Measurements from ENCODE around the gene FASN. TPM values are rescaled to one million over a fixed set of nuclear protein-coding genes. Genes with fewer than 3 reads are reported as not detected.

Gene FASN
- total and polyA plus RNA-seq, 2 of the 13 experiments (the other 11 are each of a cell fraction or from before 2014, with no cell fraction given): 51.7 to 101 TPM

- TF ChIP-seq TARDBP (CRISPR knock-in tag; IDR thresholded peaks at IDR 0.05): peak; percentile 94
- TF ChIP-seq, protein P1, sequence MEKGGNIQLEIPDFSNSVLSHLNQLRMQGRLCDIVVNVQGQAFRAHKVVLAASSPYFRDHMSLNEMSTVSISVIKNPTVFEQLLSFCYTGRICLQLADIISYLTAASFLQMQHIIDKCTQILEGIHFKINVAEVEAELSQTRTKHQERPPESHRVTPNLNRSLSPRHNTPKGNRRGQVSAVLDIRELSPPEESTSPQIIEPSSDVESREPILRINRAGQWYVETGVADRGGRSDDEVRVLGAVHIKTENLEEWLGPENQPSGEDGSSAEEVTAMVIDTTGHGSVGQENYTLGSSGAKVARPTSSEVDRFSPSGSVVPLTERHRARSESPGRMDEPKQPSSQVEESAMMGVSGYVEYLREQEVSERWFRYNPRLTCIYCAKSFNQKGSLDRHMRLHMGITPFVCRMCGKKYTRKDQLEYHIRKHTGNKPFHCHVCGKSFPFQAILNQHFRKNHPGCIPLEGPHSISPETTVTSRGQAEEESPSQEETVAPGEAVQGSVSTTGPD (CRISPR knock-in tag; IDR thresholded peaks at IDR 0.05): no peak
- 0 out of 2 replicates have a peak, but pooled peaks have one; percentile 25 for TF ChIP-seq EEA1 (CRISPR knock-in tag; IDR thresholded peaks at IDR 0.05; ENCODE audit: borderline replicate concordance)
- TF ChIP-seq ZNF629 (CRISPR knock-in tag; conservative IDR thresholded peaks at IDR 0.05): 0 out of 2 replicates have a peak, but pooled peaks have one; percentile 20
- TF ChIP-seq RELA (CRISPR knock-in tag; IDR thresholded peaks at IDR 0.05): no peak; the same call in 1 of the 2 replicates
- peak; percentile 47; the same call in 1 of the 2 replicates for TF ChIP-seq ZNF121 (CRISPR knock-in tag; IDR thresholded peaks at IDR 0.05)
- TF ChIP-seq ZNF382 (CRISPR knock-in tag; IDR thresholded peaks at IDR 0.05; ENCODE audit: borderline replicate concordance): no peak
- peak; percentile 67 for TF ChIP-seq MIXL1 (CRISPR knock-in tag; IDR thresholded peaks at IDR 0.05)
- no peak; the same call in 1 of the 2 replicates for TF ChIP-seq ZNF383 (CRISPR knock-in tag; IDR thresholded peaks at IDR 0.05; ENCODE audit: borderline replicate concordance)
- TF ChIP-seq KLF12 (CRISPR knock-in tag; IDR thresholded peaks at IDR 0.05; ENCODE audit: borderline replicate concordance): no peak
- TF ChIP-seq ZBTB1 (CRISPR knock-in tag; IDR thresholded peaks at IDR 0.05; ENCODE audit: borderline replicate concordance): no peak
- peak; percentile 97 for TF ChIP-seq POGK (CRISPR knock-in tag; conservative IDR thresholded peaks at IDR 0.05)
- TF ChIP-seq BCL3 (CRISPR knock-in tag; IDR thresholded peaks at IDR 0.05): peak; percentile 90
- peak; percentile 91; the same call in 1 of the 2 replicates for TF ChIP-seq ZNF749 (CRISPR knock-in tag; IDR thresholded peaks at IDR 0.05; ENCODE audit: borderline replicate concordance)
- peak; percentile 94 for TF ChIP-seq ZBTB10 (CRISPR knock-in tag; IDR thresholded peaks at IDR 0.05; ENCODE audit: borderline replicate concordance)
- TF ChIP-seq KLF13 (CRISPR knock-in tag; IDR thresholded peaks at IDR 0.05): peak; percentile 48; the same call in 1 of the 2 replicates
- 0 out of 2 replicates have a peak, but pooled peaks have one; percentile 57 for TF ChIP-seq ZNF766 (CRISPR knock-in tag; IDR thresholded peaks at IDR 0.05; ENCODE audit: borderline replicate concordance)
- peak; percentile 23; the same call in 1 of the 2 replicates for TF ChIP-seq ZNF567 (CRISPR knock-in tag; IDR thresholded peaks at IDR 0.05; ENCODE audit: borderline replicate concordance)
- TF ChIP-seq YY1 (IDR thresholded peaks at IDR 0.05; ENCODE audit: insufficient read depth, insufficient replicate concordance, low read depth, low read length): peak; percentile 71
- TF ChIP-seq POLR2AphosphoS5 (IDR thresholded peaks at IDR 0.05; ENCODE audit: low read depth, low read length): peak; percentile 94
- TF ChIP-seq ZNF160 (CRISPR knock-in tag; IDR thresholded peaks at IDR 0.05): peak; percentile 48; the same call in 1 of the 2 replicates
- TF ChIP-seq SAFB2 (CRISPR knock-in tag; IDR thresholded peaks at IDR 0.05; ENCODE audit: borderline replicate concordance, low read depth): no peak; the same call in none of the 2 replicates
These were observed 8.0 kb upstream of the FASN start (continued) for GRCh38 chr17:82105882-82106687.

All from HepG2 (cell line).